Upper lobe of left lung (tissue), 4 donors: ENCODE data around the gene TEX19.

Experiments used
- POLR2A ChIP-seq, 4 donors: fragments of 450-650 bp; IDR thresholded peaks; one replicate each; pipeline ENCODE4 v1.5.1; 2016 to 2017; ENCODE audit warnings: antibody characterized with exemption in 4 of 4, mild to moderate bottlenecking in 2 of 4
- TF ChIP-seq, protein P1 (sequence below), 6 experiments: fragments of 450-650 bp in 4 of 6; fragments of 200-600 bp in 2 of 6; sonication (generic) in 2 of 6; IDR thresholded peaks; one replicate each; pipeline ENCODE4 v1.5.1; 2016 to 2019; ENCODE audit warnings: antibody characterized with exemption in 6 of 6

DNA sequence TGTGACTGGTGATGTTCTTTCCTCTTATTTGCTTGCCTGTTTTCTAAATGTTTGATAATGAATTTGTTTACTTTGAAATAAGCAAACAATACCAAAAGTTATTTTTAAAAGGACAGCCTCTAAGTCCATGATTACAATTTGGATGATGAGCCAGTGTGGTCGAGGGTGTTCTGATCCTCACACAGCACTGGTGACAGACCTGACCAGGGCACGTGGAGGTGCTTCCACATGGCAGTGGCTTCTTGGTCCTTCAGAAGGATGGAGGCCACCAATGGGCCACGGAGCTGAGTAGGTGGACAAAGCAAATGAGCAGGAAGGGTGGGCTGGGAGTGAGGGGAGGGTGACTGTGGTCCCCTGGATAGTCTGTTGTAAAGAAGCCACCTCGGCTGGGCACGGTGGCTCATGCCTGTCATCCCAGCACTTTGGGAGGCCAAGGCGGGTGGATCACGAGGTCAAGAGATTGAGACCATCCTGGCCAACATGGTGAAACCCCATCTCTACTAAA lies 4.2 kb upstream of the TEX19 start:
- TF ChIP-seq, protein P1, sequence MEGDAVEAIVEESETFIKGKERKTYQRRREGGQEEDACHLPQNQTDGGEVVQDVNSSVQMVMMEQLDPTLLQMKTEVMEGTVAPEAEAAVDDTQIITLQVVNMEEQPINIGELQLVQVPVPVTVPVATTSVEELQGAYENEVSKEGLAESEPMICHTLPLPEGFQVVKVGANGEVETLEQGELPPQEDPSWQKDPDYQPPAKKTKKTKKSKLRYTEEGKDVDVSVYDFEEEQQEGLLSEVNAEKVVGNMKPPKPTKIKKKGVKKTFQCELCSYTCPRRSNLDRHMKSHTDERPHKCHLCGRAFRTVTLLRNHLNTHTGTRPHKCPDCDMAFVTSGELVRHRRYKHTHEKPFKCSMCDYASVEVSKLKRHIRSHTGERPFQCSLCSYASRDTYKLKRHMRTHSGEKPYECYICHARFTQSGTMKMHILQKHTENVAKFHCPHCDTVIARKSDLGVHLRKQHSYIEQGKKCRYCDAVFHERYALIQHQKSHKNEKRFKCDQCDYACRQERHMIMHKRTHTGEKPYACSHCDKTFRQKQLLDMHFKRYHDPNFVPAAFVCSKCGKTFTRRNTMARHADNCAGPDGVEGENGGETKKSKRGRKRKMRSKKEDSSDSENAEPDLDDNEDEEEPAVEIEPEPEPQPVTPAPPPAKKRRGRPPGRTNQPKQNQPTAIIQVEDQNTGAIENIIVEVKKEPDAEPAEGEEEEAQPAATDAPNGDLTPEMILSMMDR (IDR thresholded peaks at IDR 0.05) = no peak
- TF ChIP-seq POLR2A (IDR thresholded peaks at IDR 0.05) = no peak
